H9 (cell line): ENCODE data around the gene MEGF10. TPM values are rescaled to one million over a fixed set of nuclear protein-coding genes. Genes with fewer than 3 reads are reported as not detected.
"Not testable (repeated sequence)": the region's sequence is repeated elsewhere in the genome, so short reads cannot be mapped to it uniquely, and the experiment has no call there.

Experiments used
- DNase-seq: peaks from one replicate; pipeline ENCODE4 v3.0.0-alpha.2; 2017
- H2AFZ ChIP-seq: one replicate; pipeline ENCODE4 v1.6.1; 2013; ENCODE audit warnings: mild to moderate bottlenecking, low read length, control low read depth, moderate library complexity
- H2AK5ac ChIP-seq: 2 replicates; pipeline ENCODE4 v1.6.1; 2013; ENCODE audit warnings: low read length, control low read depth, mixed read lengths; ENCODE audit not compliant: insufficient read length
- H2BK120ac ChIP-seq: one replicate; pipeline ENCODE4 v1.6.1; 2013; ENCODE audit warnings: low read depth, mild to moderate bottlenecking, low read length, control low read depth, inconsistent platforms; ENCODE audit not compliant: poor library complexity, severe bottlenecking
- H2BK12ac ChIP-seq: 2 replicates; pipeline ENCODE4 v1.6.1; 2013; ENCODE audit warnings: low read length, control low read depth, mixed read lengths, low read depth; ENCODE audit not compliant: insufficient read length
- H2BK15ac ChIP-seq: 2 replicates; pipeline ENCODE4 v1.6.1; 2013; ENCODE audit warnings: low read depth, low read length, control low read depth
- H2BK20ac ChIP-seq: one replicate; pipeline ENCODE4 v1.6.1; 2013; ENCODE audit warnings: low read depth, mild to moderate bottlenecking, low read length, control low read depth, inconsistent platforms; ENCODE audit not compliant: poor library complexity, severe bottlenecking
- H2BK5ac ChIP-seq: 2 replicates; pipeline ENCODE4 v1.6.1; 2013; ENCODE audit warnings: low read length, control low read depth, mixed read lengths; ENCODE audit not compliant: insufficient read length
- H3K14ac ChIP-seq: 2 replicates; pipeline ENCODE4 v1.6.1; 2013; ENCODE audit warnings: low read length, control low read depth; ENCODE audit not compliant: insufficient read depth
- H3K18ac ChIP-seq: 2 replicates; pipeline ENCODE4 v1.6.1; 2013; ENCODE audit warnings: low read depth, mild to moderate bottlenecking, mixed read lengths, low read length, control low read depth; ENCODE audit not compliant: insufficient read length
- H3K23ac ChIP-seq: 2 replicates; pipeline ENCODE4 v1.6.1; 2013; ENCODE audit warnings: low read length, control low read depth, mixed read lengths, low read depth; ENCODE audit not compliant: insufficient read length
- H3K23me2 ChIP-seq: 2 replicates; pipeline ENCODE4 v1.6.1; 2013; ENCODE audit warnings: low read depth, mild to moderate bottlenecking, mixed read lengths, low read length, control low read depth; ENCODE audit not compliant: insufficient read length, poor library complexity, severe bottlenecking
- H3K27ac ChIP-seq: 2 replicates; pipeline ENCODE4 v1.5.1; 2013; ENCODE audit warnings: low read length, control low read depth, mixed read lengths, low read depth; ENCODE audit not compliant: insufficient read length
- H3K27me3 ChIP-seq: 2 replicates; pipeline ENCODE4 v1.6.1; 2013; ENCODE audit warnings: low read length, control low read depth, inconsistent platforms; ENCODE audit not compliant: insufficient read depth
- H3K4ac ChIP-seq: 2 replicates; pipeline ENCODE4 v1.6.1; 2013; ENCODE audit warnings: low read depth, mild to moderate bottlenecking, control low read depth, inconsistent platforms, low read length, moderate library complexity
- H3K4me1 ChIP-seq: 2 replicates; pipeline ENCODE4 v1.6.1; 2013; ENCODE audit warnings: low read length, control low read depth, inconsistent platforms; ENCODE audit not compliant: insufficient read depth
- H3K4me2 ChIP-seq: 2 replicates; pipeline ENCODE4 v1.6.1; 2013; ENCODE audit warnings: low read length, control low read depth, mixed read lengths; ENCODE audit not compliant: insufficient read length, insufficient read depth
- H3K56ac ChIP-seq: 2 replicates; pipeline ENCODE4 v1.6.1; 2013; ENCODE audit warnings: low read depth, mild to moderate bottlenecking, mixed read lengths, low read length, control low read depth; ENCODE audit not compliant: insufficient read length
- H3K79me1 ChIP-seq: 2 replicates; pipeline ENCODE4 v1.6.1; 2013; ENCODE audit warnings: low read depth, mild to moderate bottlenecking, moderate library complexity, low read length, control low read depth, inconsistent platforms; ENCODE audit not compliant: insufficient read depth, poor library complexity, severe bottlenecking
- H3K79me2 ChIP-seq: 2 replicates; pipeline ENCODE4 v1.6.1; 2013; ENCODE audit warnings: low read length, control low read depth, inconsistent platforms; ENCODE audit not compliant: insufficient read depth
- H3K9ac ChIP-seq: 2 replicates; pipeline ENCODE4 v1.6.1; 2013; ENCODE audit warnings: low read length, control low read depth, mixed read lengths; ENCODE audit not compliant: insufficient read length; ENCODE audit errors: extremely low read depth
- H3K9me3 ChIP-seq: one replicate; pipeline ENCODE4 v1.6.1; 2013; ENCODE audit warnings: low read depth, low read length, inconsistent platforms; ENCODE audit not compliant: control insufficient read depth
- H3T11ph ChIP-seq: one replicate; pipeline ENCODE4 v1.6.1; 2013; ENCODE audit warnings: mild to moderate bottlenecking, low read length, control low read depth, inconsistent platforms
- H4K20me1 ChIP-seq: one replicate; pipeline ENCODE4 v1.6.1; 2013; ENCODE audit not compliant: control insufficient read depth, insufficient read length, insufficient read depth
- H4K5ac ChIP-seq: 2 replicates; pipeline ENCODE4 v1.6.1; 2013; ENCODE audit warnings: low read depth, mild to moderate bottlenecking, mixed read lengths, low read length, control low read depth; ENCODE audit not compliant: insufficient read length
- H4K8ac ChIP-seq: replicated peaks from 2 replicates; pipeline ENCODE4 v1.6.1; 2013; ENCODE audit warnings: low read length, control low read depth, mixed read lengths, low read depth; ENCODE audit not compliant: insufficient read length
- H4K91ac ChIP-seq: 2 replicates; pipeline ENCODE4 v1.6.1; 2013; ENCODE audit warnings: low read depth, mild to moderate bottlenecking, moderate library complexity, mixed read lengths, low read length, control low read depth; ENCODE audit not compliant: insufficient read length
- H3K27ac Mint-ChIP-seq, 3 experiments: 2 replicates in 2 of 3; 3 replicates in 1 of 3; pipeline ENCODE4 v1.8.0; 2020 to 2021; ENCODE audit warnings: mixed read lengths in 3 of 3, mild to moderate bottlenecking in 1 of 3, moderate library complexity in 1 of 3
- H3K27me3 Mint-ChIP-seq: 2 replicates; pipeline ENCODE4 v1.8.0; 2021; ENCODE audit warnings: low read depth, mild to moderate bottlenecking, moderate library complexity, mixed read lengths
- H3K36me3 Mint-ChIP-seq, 3 experiments: 2 replicates in 2 of 3; 3 replicates in 1 of 3; pipeline ENCODE4 v1.8.0; 2020 to 2021; ENCODE audit warnings: low read depth in 3 of 3, mixed read lengths in 3 of 3; ENCODE audit not compliant: insufficient read depth in 1 of 3
- H3K4me1 Mint-ChIP-seq, 2 experiments: 2 replicates each; pipeline ENCODE4 v1.8.0; 2020; ENCODE audit warnings: mixed read lengths in 2 of 2
- H3K4me3 Mint-ChIP-seq, 2 experiments: 2 replicates in 1 of 2; 3 replicates in 1 of 2; pipeline ENCODE4 v1.8.0; 2020 to 2021; ENCODE audit warnings: mild to moderate bottlenecking in 2 of 2, mixed read lengths in 2 of 2, moderate library complexity in 1 of 2
- H3K9me3 Mint-ChIP-seq, 2 experiments: 2 replicates in 1 of 2; 3 replicates in 1 of 2; pipeline ENCODE4 v1.8.0; 2020; ENCODE audit warnings: mild to moderate bottlenecking in 2 of 2, mixed read lengths in 2 of 2, moderate library complexity in 1 of 2
- CTCF ChIP-seq: fragments of 200-600 bp; sonication (generic); conservative IDR thresholded peaks from 3 replicates; pipeline ENCODE4 v1.8.0; 2021; ENCODE audit warnings: antibody characterized with exemption, mild to moderate bottlenecking
- WGBS: extraction: QIAGEN DNeasy Blood & Tissue Kit; methylation state at CpG from one replicate; pipeline ENCODE4 v1.1.7; 2013; ENCODE audit warnings: missing lambda C conversion rate, low lambda C conversion rate, mixed read lengths; ENCODE audit not compliant: insufficient read length; ENCODE audit errors: extremely low coverage; 5-methylcytosine and 5-hydroxymethylcytosine counted together
- total RNA-seq: library from RNA; stranded (reverse); gene quantifications from 2 replicates; pipeline ENCODE4 v1.2.1, GENCODE V29; 2021

The MEGF10 gene
- total RNA-seq, 1 experiment from 2014 or later, result 36.5 TPM

GRCh38 chr5:127307868-127308267 is 17.3 kb downstream of the MEGF10 start:
- Histone ChIP-seq H3K4me2 (no peak overlapping the region), H2BK15ac (no peak overlapping the region), H3K14ac (no peak overlapping the region), H3K79me2 (no peaks in the 10 kb centered on the region; the same call in 1 of the 2 replicates), H2BK12ac (no peak overlapping the region), H3K23ac (no peak overlapping the region), H4K8ac (no peak overlapping the region), H3K4ac (no peak overlapping the region), H3K9ac (no peak overlapping the region), H3K18ac (no peak overlapping the region), H3T11ph (no peak overlapping the region), H2BK5ac (no peak overlapping the region), H3K27ac (no peak overlapping the region), H3K23me2 (no peaks in the 10 kb centered on the region), H3K4me1 (peaks cover 15% of the 10 kb centered on the region), H2BK120ac (no peak overlapping the region), H3K27me3 (no peaks in the 10 kb centered on the region), H2BK20ac (no peak overlapping the region), H3K56ac (no peak overlapping the region), H2AK5ac (no peak overlapping the region), H4K5ac (no peak overlapping the region), H4K20me1 (no peaks in the 10 kb centered on the region), H3K79me1 (no peaks in the 10 kb centered on the region), H2AFZ (no peak overlapping the region), H4K91ac (no peak overlapping the region), H3K9me3 (no peaks in the 10 kb centered on the region)
- DNase-seq, result no peak
- TF ChIP-seq CTCF, result no peak
- Mint-ChIP-seq H3K4me3 (no peak overlapping the region; a peak in 1 of 5 replicates), H3K36me3 (peaks cover 0 to 18% (median 17%) of the 10 kb centered on the region in 3 experiments; a peak in 5 of 7 replicates), H3K27me3 (no peaks in the 10 kb centered on the region), H3K9me3 (peaks cover 7 to 9% of the 10 kb centered on the region in 2 experiments; a peak in 4 of 5 replicates), H3K27ac (peak overlapping the region; percentile 50 to 94 (median 68)), H3K4me1 (peaks cover 61 to 68% of the 10 kb centered on the region in 2 experiments)
- WGBS, result no CpG with 5 or more reads among the region's 6 CpGs

- H2BK15ac ChIP-seq, H3K9ac ChIP-seq, H2BK20ac ChIP-seq, H4K20me1 ChIP-seq, H3K27me3 ChIP-seq, H2BK120ac ChIP-seq, H3K9me3 Mint-ChIP-seq, H3K79me1 ChIP-seq, H3K9me3 ChIP-seq, H3K23me2 ChIP-seq, H4K91ac ChIP-seq, H2AK5ac ChIP-seq, H3K14ac ChIP-seq, H2BK5ac ChIP-seq, H2BK12ac ChIP-seq, H3K27ac ChIP-seq, H3K4ac ChIP-seq, H3K56ac ChIP-seq, H3K4me2 ChIP-seq, H3K23ac ChIP-seq, H4K5ac ChIP-seq, H3K4me3 Mint-ChIP-seq, H4K8ac ChIP-seq, H3K18ac ChIP-seq, H2AFZ ChIP-seq, H3T11ph ChIP-seq, H3K79me2 ChIP-seq, H3K27me3 Mint-ChIP-seq, DNase-seq: not testable (repeated sequence)
- Mint-ChIP-seq H3K27ac (peak overlapping the region; percentile 50 to 94 (median 68); a peak in 5 of 7 replicates), H3K4me1 (peaks cover 63 to 69% of the 10 kb centered on the region in 2 experiments), H3K36me3 (peaks cover 0 to 21% (median 18%) of the 10 kb centered on the region in 3 experiments; a peak in 5 of 7 replicates)
- WGBS, result no CpG with 5 or more reads among the region's 7 CpGs
- H3K4me1 ChIP-seq, result peaks cover 15% of the 10 kb centered on the region
These were observed 17.7 kb downstream of the MEGF10 start for GRCh38 chr5:127308325-127308724.
